ENCODE results near the gene PITX3.
"Not testable (repeated sequence)": the region's sequence is repeated elsewhere in the genome, so short reads cannot be mapped to it uniquely, and the experiment has no call there.

PITX3 gene

GRCh38 chr10:102254426-102254825 is 13.1 kb upstream of the PITX3 start:
- DNase-seq (ENCODE audit: low read depth): no peak

GRCh38 chr10:102252508-102252907 is 11.2 kb upstream of the PITX3 start:
- not testable (repeated sequence) for DNase-seq (ENCODE audit: low read depth)

- DNase-seq (ENCODE audit: low read depth): no peak
These were observed 6.4 kb upstream of the PITX3 start for GRCh38 chr10:102247734-102248133.

GRCh38 chr10:102246261-102246660 is 4.9 kb upstream of the PITX3 start:
- DNase-seq (ENCODE audit: low read depth): no peak

GRCh38 chr10:102245932-102246251 is 4.6 kb upstream of the PITX3 start:
- DNase-seq (ENCODE audit: low read depth): no peak

- peak; percentile 95 for DNase-seq (ENCODE audit: low read depth)
These were observed 4.0 kb upstream of the PITX3 start, which contains the start of gene GBF1 for GRCh38 chr10:102245082-102245931. GBF1 (plus strand) TSS chr10:102245532; CDS start chr10:102258939, 13,407 bp downstream.

- DNase-seq (ENCODE audit: low read depth): no peak
These were observed 2.0 kb upstream of the PITX3 start for GRCh38 chr10:102243309-102243708.

GRCh38 chr10:102242118-102242485 is 790 bp upstream of the PITX3 start:
- DNase-seq (ENCODE audit: low read depth): no peak

GRCh38 chr10:102241032-102241443 is 274 bp downstream of the PITX3 start:
- no peak for DNase-seq (ENCODE audit: low read depth)

- no peak for DNase-seq (ENCODE audit: low read depth)
These were observed 763 bp downstream of the PITX3 start for GRCh38 chr10:102240467-102241031.

- no peak for DNase-seq (ENCODE audit: low read depth)
These were observed 3.5 kb downstream of the PITX3 start for GRCh38 chr10:102237711-102238252.

- no peak for DNase-seq (ENCODE audit: low read depth)
These were observed 5.3 kb downstream of the PITX3 start for GRCh38 chr10:102236006-102236405.

GRCh38 chr10:102235598-102235920 is 5.8 kb downstream of the PITX3 start:
- no peak for DNase-seq (ENCODE audit: low read depth)

- no peak for DNase-seq (ENCODE audit: low read depth)
These were observed 6.3 kb downstream of the PITX3 start for GRCh38 chr10:102234888-102235597.

GRCh38 chr10:102233997-102234396 is 7.3 kb downstream of the PITX3 start:
- DNase-seq (ENCODE audit: low read depth): no peak

- DNase-seq (ENCODE audit: low read depth): peak; percentile 34
These were observed 9.7 kb downstream of the PITX3 start for GRCh38 chr10:102231357-102232318.

- no peak for DNase-seq (ENCODE audit: low read depth)
These were observed 10.4 kb downstream of the PITX3 start for GRCh38 chr10:102230861-102231356.

- no peak for DNase-seq (ENCODE audit: low read depth)
These were observed 10.9 kb downstream of the PITX3 start for GRCh38 chr10:102230264-102230860.

- DNase-seq (ENCODE audit: low read depth): peak; percentile 57
These were observed 11.5 kb downstream of the PITX3 start for GRCh38 chr10:102229810-102230263.

- no peak for DNase-seq (ENCODE audit: low read depth)
These were observed 14.3 kb downstream of the PITX3 start for GRCh38 chr10:102227050-102227449.

GRCh38 chr10:102226542-102226870 is 14.8 kb downstream of the PITX3 start:
- no peak for DNase-seq (ENCODE audit: low read depth)

All from CMK (cell line).